Liver (tissue), 9 donors: ENCODE measurements around the gene CLDN6. TPM values are rescaled to one million over a fixed set of nuclear protein-coding genes. Genes with fewer than 3 reads are reported as not detected.

Experiments used
- DNase-seq: peaks from one replicate; pipeline ENCODE4 v3.0.0-alpha.2; 2017; ENCODE audit warnings: low spot score
- H3K27ac ChIP-seq, 2 donors: one replicate each; pipeline ENCODE4 v1.7.0; 2013; ENCODE audit warnings: inconsistent platforms in 2 of 2, low read length in 2 of 2, control low read depth in 1 of 2, low read depth in 1 of 2, mild to moderate bottlenecking in 1 of 2
- H3K27me3 ChIP-seq, 4 donors: one replicate each; pipeline versions ENCODE4 v1.6.1 to v1.7.0; 2013; ENCODE audit warnings: low read length in 3 of 4, inconsistent platforms in 1 of 4, mild to moderate bottlenecking in 1 of 4, moderate library complexity in 1 of 4; ENCODE audit not compliant: control insufficient read depth in 4 of 4, insufficient read depth in 4 of 4
- H3K36me3 ChIP-seq, 4 donors: one replicate each; pipeline versions ENCODE4 v1.6.1 to v1.7.0; 2013; ENCODE audit warnings: low read length in 3 of 4, mild to moderate bottlenecking in 3 of 4, low read depth in 1 of 4, moderate library complexity in 1 of 4; ENCODE audit not compliant: control insufficient read depth in 4 of 4, insufficient read depth in 3 of 4
- H3K4me1 ChIP-seq, 4 donors: one replicate each; pipeline versions ENCODE4 v1.6.1 to v1.7.0; 2013; ENCODE audit warnings: low read length in 3 of 4, mild to moderate bottlenecking in 3 of 4, moderate library complexity in 1 of 4; ENCODE audit not compliant: control insufficient read depth in 4 of 4, insufficient read depth in 4 of 4
- H3K4me3 ChIP-seq, 3 donors: one replicate each; pipeline versions ENCODE4 v1.6.1 to v1.7.0; 2013; ENCODE audit warnings: low read length in 3 of 3, control low read depth in 1 of 3, low read depth in 1 of 3, mild to moderate bottlenecking in 1 of 3
- H3K9ac ChIP-seq, 2 donors: one replicate each; pipeline ENCODE4 v1.7.0; 2013; ENCODE audit warnings: low read length in 2 of 2, mild to moderate bottlenecking in 2 of 2, moderate library complexity in 2 of 2, control low read depth in 1 of 2, low read depth in 1 of 2
- H3K9me3 ChIP-seq, 4 donors: one replicate each; pipeline versions ENCODE4 v1.6.1 to v1.7.0; 2013; ENCODE audit warnings: low read length in 3 of 4; ENCODE audit not compliant: control insufficient read depth in 4 of 4
- CTCF ChIP-seq: fragments of 150-350 bp; IDR thresholded peaks from 2 replicates; pipeline ENCODE4 v1.5.1; 2017; ENCODE audit warnings: improper control_type of control experiment, low read depth, low read length; ENCODE audit not compliant: missing input control
- EGR1 ChIP-seq, 2 donors: IDR thresholded peaks; 2 replicates each; pipeline ENCODE4 v1.6.1; 2016 to 2018; ENCODE audit warnings: antibody characterized with exemption in 2 of 2, low read depth in 2 of 2
- FOXA2 ChIP-seq: IDR thresholded peaks from 2 replicates; pipeline ENCODE4 v1.6.1; 2016; ENCODE audit warnings: antibody characterized with exemption
- GABPA ChIP-seq, 2 donors: IDR thresholded peaks in 1 of 2; conservative IDR thresholded peaks in 1 of 2; 2 replicates each; pipeline ENCODE4 v1.6.1; 2016; ENCODE audit warnings: antibody characterized with exemption in 2 of 2, mild to moderate bottlenecking in 1 of 2, moderate library complexity in 1 of 2
- HNF4A ChIP-seq, 2 donors: conservative IDR thresholded peaks; 2 replicates each; pipeline ENCODE4 v1.6.1; 2016; ENCODE audit warnings: antibody characterized with exemption in 2 of 2, mild to moderate bottlenecking in 2 of 2
- HNF4G ChIP-seq: IDR thresholded peaks from 2 replicates; pipeline ENCODE4 v1.6.1; 2016; ENCODE audit warnings: antibody characterized with exemption
- MAX ChIP-seq: IDR thresholded peaks from 2 replicates; pipeline ENCODE4 v1.6.1; 2016; ENCODE audit warnings: antibody characterized with exemption
- REST ChIP-seq: IDR thresholded peaks from 2 replicates; pipeline ENCODE4 v1.6.1; 2016; ENCODE audit warnings: antibody characterized with exemption, mild to moderate bottlenecking
- RXRA ChIP-seq, 2 donors: IDR thresholded peaks; 2 replicates each; pipeline ENCODE4 v1.6.1; 2017 to 2018; ENCODE audit warnings: antibody characterized with exemption in 2 of 2, mild to moderate bottlenecking in 1 of 2
- SP1 ChIP-seq: IDR thresholded peaks from 2 replicates; pipeline ENCODE4 v1.6.1; 2018; ENCODE audit warnings: antibody characterized with exemption, mild to moderate bottlenecking
- TAF1 ChIP-seq: conservative IDR thresholded peaks from 2 replicates; pipeline ENCODE4 v1.6.1; 2016; ENCODE audit warnings: antibody characterized with exemption, mild to moderate bottlenecking
- YY1 ChIP-seq: IDR thresholded peaks from 2 replicates; pipeline ENCODE4 v1.6.1; 2016; ENCODE audit warnings: antibody characterized with exemption, mild to moderate bottlenecking
- WGBS: extraction: QIAGEN DNeasy Blood & Tissue Kit; methylation state at CpG from one replicate; pipeline ENCODE4 v1.1.7; 2013; 5-methylcytosine and 5-hydroxymethylcytosine counted together
- polyA plus RNA-seq, 2 donors: library from polyadenylated mRNA; stranded (reverse) in 1 of 2; unstranded in 1 of 2; fragments of 200-250 nt in 1 of 2; fragments of >200 nt in 1 of 2; fragmentation: Nextera tagmentation in 1 of 2; extraction: Ambion mirVana in 1 of 2; gene quantifications; one replicate each; pipeline versions ENCODE4 v1.2.1 to v1.2.3, GENCODE V29; 2013 to 2015
- total RNA-seq, 2 donors: library from RNA; depleted of rRNA; stranded (reverse); fragments of >200 nt; gene quantifications; one replicate each; pipeline ENCODE4 v1.2.3, GENCODE V29; 2014
- TF ChIP-seq, protein P1 (sequence below): IDR thresholded peaks from 2 replicates; pipeline ENCODE4 v1.6.1; 2016; ENCODE audit warnings: antibody characterized with exemption
- TF ChIP-seq, protein P2 (sequence below): IDR thresholded peaks from 2 replicates; pipeline ENCODE4 v1.6.1; 2016; ENCODE audit warnings: antibody characterized with exemption
- donor health status: healthy.
- donor health status: healthy.
- donor health status: healthy.
- donor health status: healthy.
- donor health status: healthy.

The CLDN6 gene
- total and polyA plus RNA-seq, 4 donors, result 0.75 TPM; not detected in 3

DNA sequence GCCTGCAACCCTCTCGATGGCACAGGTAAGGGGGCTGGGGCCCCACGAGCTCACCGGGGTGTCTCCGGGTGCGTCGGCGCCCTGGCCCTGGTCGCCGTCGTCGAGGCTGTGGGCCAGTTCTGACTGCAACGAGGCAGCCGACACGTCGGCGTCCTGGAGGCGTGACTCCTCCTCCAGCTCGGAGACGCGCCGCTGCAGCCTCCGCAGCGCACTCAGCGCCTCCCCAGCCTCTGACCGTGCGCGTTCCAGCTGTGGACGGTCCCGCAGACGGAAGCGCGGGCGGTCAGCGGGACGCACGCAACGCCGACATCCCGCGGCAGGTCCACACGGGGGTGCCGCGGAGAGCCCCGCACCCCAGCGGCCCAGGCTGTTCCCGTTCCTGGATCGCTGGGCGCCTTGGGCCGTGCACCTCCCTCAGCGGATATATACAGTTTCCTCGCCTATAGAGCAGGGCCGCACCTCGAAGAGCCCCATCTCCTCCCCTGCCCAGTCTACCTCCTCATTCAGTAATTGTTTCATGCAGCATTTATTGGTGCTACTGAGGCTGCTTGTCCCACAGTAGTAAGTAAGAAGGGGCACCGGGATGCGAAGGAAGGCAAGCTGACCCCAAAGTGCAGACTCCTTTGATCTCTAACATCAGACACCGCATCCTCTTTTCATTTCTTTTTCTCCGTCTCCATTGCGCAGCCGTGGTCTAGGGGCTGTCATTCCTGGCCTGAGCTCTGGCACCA lies 11.7 kb upstream of the CLDN6 start (continued):
- no peak for TF ChIP-seq CTCF
- no peak for TF ChIP-seq HNF4A (conservative IDR thresholded peaks at IDR 0.05)
- no peak for TF ChIP-seq MAX
- no peak for TF ChIP-seq EGR1 (IDR thresholded peaks at IDR 0.05; ENCODE audit: low read depth in 2 of 2)
- no peak for TF ChIP-seq SP1

DNA sequence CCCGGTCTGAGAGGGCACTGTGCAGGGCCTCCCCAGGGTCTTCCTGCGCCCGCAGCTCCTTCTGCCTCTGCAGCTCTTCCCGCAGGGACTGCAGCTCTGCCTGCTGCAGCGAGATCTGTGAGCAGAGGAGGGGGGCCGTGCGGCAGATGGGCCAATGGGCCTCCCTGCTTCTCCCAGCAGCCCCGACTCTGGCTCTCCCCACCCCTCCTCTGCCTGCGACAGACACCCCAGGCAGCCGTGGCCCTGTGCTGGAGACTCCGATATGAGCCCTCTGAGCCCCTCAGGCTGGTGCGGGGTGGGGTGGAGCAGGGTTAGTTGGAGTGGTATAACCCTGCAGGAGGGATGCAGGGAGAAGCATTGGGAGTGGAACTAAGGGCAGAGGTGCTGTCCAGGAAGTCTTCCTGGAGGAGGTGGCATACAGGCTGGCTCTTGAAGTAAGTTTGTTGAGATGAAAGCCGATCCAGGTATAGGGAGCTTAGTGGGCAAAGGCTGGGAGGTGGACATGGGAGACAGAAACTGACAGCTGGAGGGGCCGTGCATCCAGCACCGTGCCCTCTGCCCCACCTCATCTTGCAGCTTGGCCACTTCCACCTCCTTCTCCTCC lies 10.8 kb upstream of the CLDN6 start:
- Histone ChIP-seq H3K9ac (no peak overlapping the region), H3K4me3 (no peak overlapping the region), H3K27ac (no peak overlapping the region), H3K36me3 (peaks cover 0 to 14% (median 3%) of the 10 kb centered on the region in 4 donors), H3K9me3 (no peaks in the 10 kb centered on the region), H3K27me3 (peaks cover 0 to 5% (median 2%) of the 10 kb centered on the region in 4 donors), H3K4me1 (peaks cover 0 to 27% (median 6%) of the 10 kb centered on the region in 4 donors)
- WGBS, result 33% methylated on average over 15 of the region's 15 CpGs
- TF ChIP-seq SP1 (no peak), MAX (no peak), GABPA (IDR thresholded peaks at IDR 0.05 in 1 of 2, conservative IDR thresholded peaks at IDR 0.05 in 1 of 2) (no peak), CTCF (no peak), FOXA2 (no peak), EGR1 (IDR thresholded peaks at IDR 0.05; ENCODE audit: low read depth in 2 of 2) (no peak), REST (no peak), YY1 (no peak), TAF1 (no peak), HNF4G (no peak), RXRA (IDR thresholded peaks at IDR 0.05) (no peak), HNF4A (conservative IDR thresholded peaks at IDR 0.05) (no peak)
- TF ChIP-seq, protein P1, sequence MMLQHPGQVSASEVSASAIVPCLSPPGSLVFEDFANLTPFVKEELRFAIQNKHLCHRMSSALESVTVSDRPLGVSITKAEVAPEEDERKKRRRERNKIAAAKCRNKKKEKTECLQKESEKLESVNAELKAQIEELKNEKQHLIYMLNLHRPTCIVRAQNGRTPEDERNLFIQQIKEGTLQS, result no peak
- TF ChIP-seq, protein P2, sequence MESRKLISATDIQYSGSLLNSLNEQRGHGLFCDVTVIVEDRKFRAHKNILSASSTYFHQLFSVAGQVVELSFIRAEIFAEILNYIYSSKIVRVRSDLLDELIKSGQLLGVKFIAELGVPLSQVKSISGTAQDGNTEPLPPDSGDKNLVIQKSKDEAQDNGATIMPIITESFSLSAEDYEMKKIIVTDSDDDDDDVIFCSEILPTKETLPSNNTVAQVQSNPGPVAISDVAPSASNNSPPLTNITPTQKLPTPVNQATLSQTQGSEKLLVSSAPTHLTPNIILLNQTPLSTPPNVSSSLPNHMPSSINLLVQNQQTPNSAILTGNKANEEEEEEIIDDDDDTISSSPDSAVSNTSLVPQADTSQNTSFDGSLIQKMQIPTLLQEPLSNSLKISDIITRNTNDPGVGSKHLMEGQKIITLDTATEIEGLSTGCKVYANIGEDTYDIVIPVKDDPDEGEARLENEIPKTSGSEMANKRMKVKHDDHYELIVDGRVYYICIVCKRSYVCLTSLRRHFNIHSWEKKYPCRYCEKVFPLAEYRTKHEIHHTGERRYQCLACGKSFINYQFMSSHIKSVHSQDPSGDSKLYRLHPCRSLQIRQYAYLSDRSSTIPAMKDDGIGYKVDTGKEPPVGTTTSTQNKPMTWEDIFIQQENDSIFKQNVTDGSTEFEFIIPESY, result no peak
- no peak for DNase-seq
